HEK293 (cell line): ENCODE data around the gene PITPNC1.

Experiments used
- CTCF ChIA-PET: fragments of 350-600 bp; formaldehyde crosslinking; extraction: SDS; loops from one replicate; lab custom pipeline; 2021; ENCODE audit warnings: antibody characterized with exemption; lab: Yijun Ruan, JAX
- POLR2A ChIA-PET: fragments of 300-600 bp; formaldehyde crosslinking; extraction: SDS; loops from one replicate; lab custom pipeline; 2020; ENCODE audit warnings: antibody characterized with exemption, inconsistent platforms; lab: Yijun Ruan, JAX
- H3K27ac ChIP-seq: fragments of 200-500 bp; sonication (Bioruptor generic); 2 replicates; pipeline ENCODE4 v1.5.1; 2014; ENCODE audit warnings: low read depth, low read length, control low read depth, inconsistent platforms; ENCODE audit errors: extremely low read depth
- H3K36me3 ChIP-seq, 2 experiments: fragments of 200-500 bp in 1 of 2; sonication (Bioruptor generic) in 1 of 2; 1 replicate in 1 of 2; 2 replicates in 1 of 2; pipeline ENCODE4 v1.5.1; 2014 to 2017; ENCODE audit warnings: inconsistent platforms in 2 of 2, low read length in 2 of 2; ENCODE audit not compliant: control insufficient read depth in 2 of 2, insufficient read depth in 1 of 2
- H3K4me1 ChIP-seq: fragments of 200-500 bp; sonication (Bioruptor generic); 2 replicates; pipeline ENCODE4 v1.5.1; 2014; ENCODE audit warnings: mild to moderate bottlenecking, low read length, inconsistent platforms; ENCODE audit not compliant: control insufficient read depth, insufficient read depth
- H3K4me3 ChIP-seq: 2 replicates; pipeline ENCODE4 v1.5.1; 2011; ENCODE audit warnings: low read depth, mild to moderate bottlenecking, control low read depth, low read length, moderate library complexity
- H3K9me3 ChIP-seq: fragments of 200-500 bp; sonication (Bioruptor generic); 2 replicates; pipeline ENCODE4 v1.5.1; 2014; ENCODE audit warnings: low read depth, low read length, inconsistent platforms; ENCODE audit not compliant: control insufficient read depth, insufficient read depth
- ELK4 ChIP-seq: IDR thresholded peaks from 2 replicates; pipeline ENCODE4 v1.6.1; 2011; ENCODE audit warnings: mild to moderate bottlenecking, low read depth, low read length, borderline replicate concordance
- KLF1 ChIP-seq: fragments of 450-650 bp; formaldehyde crosslinking; IDR thresholded peaks from 2 replicates; pipeline ENCODE4 v1.5.1; 2016; ENCODE audit warnings: missing biosample characterization, missing genetic modification characterization
- KLF17 ChIP-seq: fragments of 450-650 bp; formaldehyde crosslinking; IDR thresholded peaks from 2 replicates; pipeline ENCODE4 v1.5.1; 2016; ENCODE audit warnings: missing biosample characterization, missing genetic modification characterization
- TSHZ1 ChIP-seq: fragments of 450-650 bp; formaldehyde crosslinking; IDR thresholded peaks from 2 replicates; pipeline ENCODE4 v1.5.1; 2016; ENCODE audit warnings: missing biosample characterization, missing genetic modification characterization, borderline replicate concordance
- YY1 ChIP-seq: fragments of 450-650 bp; formaldehyde crosslinking; IDR thresholded peaks from 2 replicates; pipeline ENCODE4 v1.5.1; 2018; ENCODE audit warnings: missing biosample characterization, missing genetic modification characterization
- ZFHX2 ChIP-seq: fragments of 450-650 bp; formaldehyde crosslinking; conservative IDR thresholded peaks from 2 replicates; pipeline ENCODE4 v1.5.1; 2016; ENCODE audit warnings: missing biosample characterization, missing genetic modification characterization
- ZFP41 ChIP-seq: fragments of 450-650 bp; formaldehyde crosslinking; IDR thresholded peaks from 2 replicates; pipeline ENCODE4 v1.5.1; 2016; ENCODE audit warnings: missing biosample characterization, missing genetic modification characterization, borderline replicate concordance
- ZNF138 ChIP-seq: fragments of 450-650 bp; formaldehyde crosslinking; IDR thresholded peaks from 2 replicates; pipeline ENCODE4 v1.5.1; 2016; ENCODE audit warnings: missing biosample characterization, missing genetic modification characterization, borderline replicate concordance
- ZNF26 ChIP-seq: fragments of 450-650 bp; formaldehyde crosslinking; IDR thresholded peaks from 2 replicates; pipeline ENCODE4 v1.5.1; 2016; ENCODE audit warnings: missing biosample characterization, missing genetic modification characterization
- ZNF266 ChIP-seq: fragments of 450-650 bp; formaldehyde crosslinking; IDR thresholded peaks from 2 replicates; pipeline ENCODE4 v1.5.1; 2016; ENCODE audit warnings: missing biosample characterization, missing genetic modification characterization, low read depth
- ZNF366 ChIP-seq: fragments of 450-650 bp; formaldehyde crosslinking; conservative IDR thresholded peaks from 2 replicates; pipeline ENCODE4 v1.5.1; 2016; ENCODE audit warnings: missing biosample characterization, missing genetic modification characterization
- ZNF426 ChIP-seq: fragments of 450-650 bp; formaldehyde crosslinking; IDR thresholded peaks from 2 replicates; pipeline ENCODE4 v1.5.1; 2017; ENCODE audit warnings: missing biosample characterization, missing genetic modification characterization, mild to moderate bottlenecking, inconsistent platforms, moderate library complexity
- ZNF510 ChIP-seq: fragments of 450-650 bp; formaldehyde crosslinking; IDR thresholded peaks from 2 replicates; pipeline ENCODE4 v1.5.1; 2018; ENCODE audit warnings: mild to moderate bottlenecking, missing genetic modification characterization, missing biosample characterization; ENCODE audit not compliant: insufficient replicate concordance
- ZNF558 ChIP-seq: fragments of 450-650 bp; formaldehyde crosslinking; IDR thresholded peaks from 2 replicates; pipeline ENCODE4 v1.5.1; 2016; ENCODE audit warnings: missing biosample characterization, missing genetic modification characterization
- ZNF600 ChIP-seq: fragments of 450-650 bp; formaldehyde crosslinking; IDR thresholded peaks from 2 replicates; pipeline ENCODE4 v1.5.1; 2016; ENCODE audit warnings: missing biosample characterization, missing genetic modification characterization
- ZNF610 ChIP-seq: fragments of 450-650 bp; formaldehyde crosslinking; IDR thresholded peaks from 2 replicates; pipeline ENCODE4 v1.5.1; 2016; ENCODE audit warnings: missing biosample characterization, missing genetic modification characterization, borderline replicate concordance
- ZNF623 ChIP-seq: fragments of 450-650 bp; formaldehyde crosslinking; IDR thresholded peaks from 2 replicates; pipeline ENCODE4 v1.5.1; 2016; ENCODE audit warnings: missing biosample characterization, missing genetic modification characterization
- ZNF629 ChIP-seq: fragments of 450-650 bp; formaldehyde crosslinking; IDR thresholded peaks from 2 replicates; pipeline ENCODE4 v1.5.1; 2017; ENCODE audit warnings: missing biosample characterization, missing genetic modification characterization

The PITPNC1 gene

GRCh38 chr17:67401106-67401505, 24.0 kb downstream of the PITPNC1 start:
- no peaks in the 10 kb centered on the region; a peak in 1 of 3 replicates for H3K36me3 ChIP-seq
- peaks cover 3% of the 10 kb centered on the region; the same call in 1 of the 2 replicates for H3K4me1 ChIP-seq
- CTCF ChIA-PET = interaction anchor here (1.1 kb wide), 1 partner anchor 289 kb away, joined by 6 read pairs; no protein-coding TSS in a partner anchor
- TF ChIP-seq ZNF26 (tag by site-specific recombination) (no peak), KLF17 (tag by site-specific recombination) (no peak), ZNF629 (no peak), ZNF366 (no peak), KLF1 (tag by site-specific recombination) (no peak), ZNF623 (tag by site-specific recombination) (no peak), ZNF610 (no peak), YY1 (no peak)
- no peaks in the 10 kb centered on the region for H3K9me3 ChIP-seq
- H3K27ac ChIP-seq = no peak overlapping the region
- no peak overlapping the region for H3K4me3 ChIP-seq
- POLR2A ChIA-PET = no interaction called here

- no peaks in the 10 kb centered on the region; a peak in 1 of 3 replicates for H3K36me3 ChIP-seq
- no peaks in the 10 kb centered on the region for H3K9me3 ChIP-seq
- H3K4me1 ChIP-seq = peaks cover 3% of the 10 kb centered on the region; the same call in 1 of the 2 replicates
- no peak overlapping the region for H3K27ac ChIP-seq
- ChIA-PET POLR2A (no interaction called here), CTCF (no interaction called here)
- no peak overlapping the region for H3K4me3 ChIP-seq
- TF ChIP-seq ZNF510 (tag by site-specific recombination) (no peak), ELK4 (no peak), ZNF138 (tag by site-specific recombination) (no peak), TSHZ1 (tag by site-specific recombination) (no peak), ZNF266 (tag by site-specific recombination) (no peak), ZNF600 (tag by site-specific recombination) (no peak), ZNF558 (no peak), ZNF426 (tag by site-specific recombination) (no peak), ZFP41 (tag by site-specific recombination) (no peak), ZFHX2 (no peak)
Observed at GRCh38 chr17:67401598-67402504, 24.8 kb downstream of the PITPNC1 start.
